Measurements from ENCODE around the gene TMC6. TPM values are rescaled to one million over a fixed set of nuclear protein-coding genes. Genes with fewer than 3 reads are reported as not detected.
A peak's percentile ranks its signal among the peaks of the same experiment; 100 is the strongest.

The TMC6 gene
- total RNA-seq, 3 donors from 2014 or later, result 53.8 to 108 (median 105) TPM

DNA sequence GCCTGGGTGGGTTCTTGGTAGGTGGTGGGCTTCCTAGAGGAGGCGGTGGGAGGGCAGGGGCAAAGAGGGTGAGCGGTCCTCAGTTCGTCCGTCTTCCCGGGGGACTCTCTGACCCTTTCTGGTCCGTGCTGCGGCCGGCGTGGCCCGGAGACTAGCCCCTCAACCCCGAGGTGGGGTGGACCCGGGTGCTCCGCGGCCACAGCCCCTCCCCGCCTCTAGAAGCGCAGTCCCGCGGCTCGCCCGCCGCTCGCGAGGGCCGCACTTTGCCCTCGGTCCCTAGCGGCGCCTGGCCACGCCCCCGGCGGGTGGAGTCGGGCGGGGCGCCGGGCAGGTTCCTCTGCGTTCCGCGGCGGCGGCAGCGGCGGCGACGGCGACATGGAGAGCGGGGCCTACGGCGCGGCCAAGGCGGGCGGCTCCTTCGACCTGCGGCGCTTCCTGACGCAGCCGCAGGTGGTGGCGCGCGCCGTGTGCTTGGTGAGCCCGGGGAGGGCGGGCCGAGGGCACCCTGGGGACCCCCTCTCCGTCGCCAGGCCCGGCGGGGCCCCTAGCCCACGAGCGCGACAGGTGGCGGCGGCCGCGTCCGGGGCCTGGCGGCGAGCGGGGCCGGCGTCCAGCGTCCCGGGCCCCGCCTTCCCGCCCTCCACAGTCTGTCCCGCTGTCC is 39.8 kb upstream of the TMC6 start, which contains the start of gene SYNGR2:
Gene SYNGR2, plus strand, starts transcription at position 340 of the 661 bp plus-strand sequence. Its CDS starts 36 bp downstream, at position 376.
- H3K4me1 ChIP-seq (ENCODE audit: low read depth), result peaks cover 38% of the 10 kb centered on the region
- no peaks in the 10 kb centered on the region for H3K9me3 ChIP-seq
- no peaks in the 10 kb centered on the region for H3K36me3 ChIP-seq (ENCODE audit: low read depth)
- peak within 1 kb of the TSS; percentile 70 for H3K4me3 ChIP-seq
- ATAC-seq (peak; percentile 76), DNase-seq (peak; percentile 90 to 94 (median 92))
- TF ChIP-seq, protein P1, sequence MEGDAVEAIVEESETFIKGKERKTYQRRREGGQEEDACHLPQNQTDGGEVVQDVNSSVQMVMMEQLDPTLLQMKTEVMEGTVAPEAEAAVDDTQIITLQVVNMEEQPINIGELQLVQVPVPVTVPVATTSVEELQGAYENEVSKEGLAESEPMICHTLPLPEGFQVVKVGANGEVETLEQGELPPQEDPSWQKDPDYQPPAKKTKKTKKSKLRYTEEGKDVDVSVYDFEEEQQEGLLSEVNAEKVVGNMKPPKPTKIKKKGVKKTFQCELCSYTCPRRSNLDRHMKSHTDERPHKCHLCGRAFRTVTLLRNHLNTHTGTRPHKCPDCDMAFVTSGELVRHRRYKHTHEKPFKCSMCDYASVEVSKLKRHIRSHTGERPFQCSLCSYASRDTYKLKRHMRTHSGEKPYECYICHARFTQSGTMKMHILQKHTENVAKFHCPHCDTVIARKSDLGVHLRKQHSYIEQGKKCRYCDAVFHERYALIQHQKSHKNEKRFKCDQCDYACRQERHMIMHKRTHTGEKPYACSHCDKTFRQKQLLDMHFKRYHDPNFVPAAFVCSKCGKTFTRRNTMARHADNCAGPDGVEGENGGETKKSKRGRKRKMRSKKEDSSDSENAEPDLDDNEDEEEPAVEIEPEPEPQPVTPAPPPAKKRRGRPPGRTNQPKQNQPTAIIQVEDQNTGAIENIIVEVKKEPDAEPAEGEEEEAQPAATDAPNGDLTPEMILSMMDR (IDR thresholded peaks at IDR 0.05), result no peak
- intact Hi-C loops (cut with DNase I, micrococcal nuclease), result no loop called here

- peak in 1 of 3 donors; percentile 59 for DNase-seq
- TF ChIP-seq, protein P1 (IDR thresholded peaks at IDR 0.05), result no peak
- peak; percentile 5 for ATAC-seq
Observed at GRCh38 chr17:78166416-78166815, 37.9 kb upstream of the TMC6 start.

DNA sequence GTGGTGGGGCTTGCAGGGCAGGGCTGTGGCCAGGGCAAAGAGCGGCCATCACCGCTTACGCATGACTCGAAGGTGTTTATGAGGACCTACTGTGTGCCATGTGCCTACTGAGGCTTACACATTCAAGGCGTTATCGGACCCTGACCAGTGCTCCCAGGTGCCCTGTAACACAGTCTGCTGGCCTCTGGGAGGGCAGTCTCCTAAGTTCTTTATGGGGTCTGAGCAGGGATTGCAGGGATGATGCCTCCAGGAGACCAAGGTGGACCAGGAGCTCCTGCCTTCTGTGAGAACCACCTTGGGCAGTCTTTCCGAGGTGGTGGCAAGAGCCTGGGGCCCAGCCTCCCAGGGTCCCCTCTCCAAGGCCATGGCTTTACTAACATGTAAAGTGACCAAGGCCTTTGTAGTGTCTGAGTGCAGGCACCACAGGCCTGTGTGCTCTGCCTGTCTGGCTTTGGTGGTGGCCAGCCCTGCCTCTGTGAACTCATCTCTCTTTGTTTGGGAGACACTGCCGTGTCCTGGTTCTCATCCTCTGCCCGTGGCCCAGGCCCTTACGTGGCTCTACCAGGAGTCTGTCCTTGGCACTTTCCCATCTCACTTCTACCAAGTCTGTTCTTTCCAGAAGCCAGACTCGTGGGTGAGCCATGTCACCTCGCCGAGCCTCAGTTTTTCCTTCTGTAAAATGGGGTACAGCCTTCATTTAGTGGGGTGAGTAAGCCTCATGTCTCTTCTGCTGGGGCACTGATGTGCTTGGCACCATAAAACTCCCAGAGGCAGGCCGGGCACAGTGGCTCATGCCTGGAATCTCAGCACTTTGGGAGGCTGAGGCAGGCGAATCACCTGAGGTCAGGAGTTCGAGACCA is 36.4 kb upstream of the TMC6 start:
- H3K4me3 ChIP-seq, result no peak overlapping the region
- TF ChIP-seq, protein P1 (IDR thresholded peaks at IDR 0.05), result no peak
- DNase-seq (no peak), ATAC-seq (no peak)
- H3K36me3 ChIP-seq (ENCODE audit: low read depth), result no peaks in the 10 kb centered on the region
- intact Hi-C loops (cut with DNase I, micrococcal nuclease), result no loop called here
- peaks cover 5% of the 10 kb centered on the region for H3K4me1 ChIP-seq (ENCODE audit: low read depth)
- H3K9me3 ChIP-seq, result no peaks in the 10 kb centered on the region

More at GRCh38 chr17:78166416-78166815, 37.9 kb upstream of the TMC6 start:
- Histone ChIP-seq H3K4me1 (ENCODE audit: low read depth) (peaks cover 19% of the 10 kb centered on the region), H3K9me3 (no peaks in the 10 kb centered on the region), H3K36me3 (ENCODE audit: low read depth) (no peaks in the 10 kb centered on the region), H3K4me3 (no peak overlapping the region)
- intact Hi-C loops (cut with DNase I, micrococcal nuclease), result no loop called here

GRCh38 chr17:78163881-78164747 is 35.6 kb upstream of the TMC6 start:
- intact Hi-C loops (cut with DNase I, micrococcal nuclease), result no loop called here
- TF ChIP-seq, protein P1 (IDR thresholded peaks at IDR 0.05), result no peak
- H3K4me1 ChIP-seq (ENCODE audit: low read depth), result no peaks in the 10 kb centered on the region
- no peak overlapping the region for H3K4me3 ChIP-seq
- ATAC-seq (no peak), DNase-seq (no peak)
- no peaks in the 10 kb centered on the region for H3K9me3 ChIP-seq
- H3K36me3 ChIP-seq (ENCODE audit: low read depth), result no peaks in the 10 kb centered on the region

- peaks cover 8% of the 10 kb centered on the region for H3K4me1 ChIP-seq (ENCODE audit: low read depth)
- ATAC-seq (no peak), DNase-seq (no peak)
- intact Hi-C loops (cut with DNase I, micrococcal nuclease), result no loop called here
- TF ChIP-seq, protein P1 (IDR thresholded peaks at IDR 0.05), result no peak
- H3K9me3 ChIP-seq, result no peaks in the 10 kb centered on the region
- H3K4me3 ChIP-seq, result no peak overlapping the region
- H3K36me3 ChIP-seq (ENCODE audit: low read depth), result no peaks in the 10 kb centered on the region
Observed at GRCh38 chr17:78159575-78160158, 31.1 kb upstream of the TMC6 start.

Data from mucosa of descending colon (tissue), 3 donors.